Stimulated activated effector memory CD8-positive, alpha-beta T cell treated with anti-CD3 and anti-CD28 coated beads, Interleukin-12 subunit alpha, Interleukin-12 subunit beta, amount 100 ng/mL, for 72 hours (primary cell): ENCODE data around the gene RGN.
A peak's percentile ranks its signal among the peaks of the same experiment; 100 is the strongest.
"Not testable (repeated sequence)": the region's sequence is repeated elsewhere in the genome, so short reads cannot be mapped to it uniquely, and the experiment has no call there.

Experiments used
- ATAC-seq: fragments of 150-1000 bp; cut with Tn5 transposase; 2 replicates; pipeline ENCODE4 v1.10.0; 2021
- DNase-seq, 2 donors: peaks; one replicate each; pipeline ENCODE4 v3.0.0; 2021 to 2022; ENCODE audit warnings: low spot score in 2 of 2
- H3K27ac Mint-ChIP-seq: one replicate; pipeline ENCODE4 v1.8.0; 2022; ENCODE audit warnings: mild to moderate bottlenecking, mixed read lengths
- H3K36me3 Mint-ChIP-seq: one replicate; pipeline ENCODE4 v1.8.0; 2022; ENCODE audit warnings: mild to moderate bottlenecking, mixed read lengths
- H3K4me1 Mint-ChIP-seq: one replicate; pipeline ENCODE4 v1.8.0; 2022; ENCODE audit warnings: mixed read lengths
- H3K4me3 Mint-ChIP-seq: one replicate; pipeline ENCODE4 v1.8.0; 2022; ENCODE audit warnings: mild to moderate bottlenecking, mixed read lengths
- H3K9me3 Mint-ChIP-seq: one replicate; pipeline ENCODE4 v1.8.0; 2022; ENCODE audit warnings: mixed read lengths

The RGN gene

DNA sequence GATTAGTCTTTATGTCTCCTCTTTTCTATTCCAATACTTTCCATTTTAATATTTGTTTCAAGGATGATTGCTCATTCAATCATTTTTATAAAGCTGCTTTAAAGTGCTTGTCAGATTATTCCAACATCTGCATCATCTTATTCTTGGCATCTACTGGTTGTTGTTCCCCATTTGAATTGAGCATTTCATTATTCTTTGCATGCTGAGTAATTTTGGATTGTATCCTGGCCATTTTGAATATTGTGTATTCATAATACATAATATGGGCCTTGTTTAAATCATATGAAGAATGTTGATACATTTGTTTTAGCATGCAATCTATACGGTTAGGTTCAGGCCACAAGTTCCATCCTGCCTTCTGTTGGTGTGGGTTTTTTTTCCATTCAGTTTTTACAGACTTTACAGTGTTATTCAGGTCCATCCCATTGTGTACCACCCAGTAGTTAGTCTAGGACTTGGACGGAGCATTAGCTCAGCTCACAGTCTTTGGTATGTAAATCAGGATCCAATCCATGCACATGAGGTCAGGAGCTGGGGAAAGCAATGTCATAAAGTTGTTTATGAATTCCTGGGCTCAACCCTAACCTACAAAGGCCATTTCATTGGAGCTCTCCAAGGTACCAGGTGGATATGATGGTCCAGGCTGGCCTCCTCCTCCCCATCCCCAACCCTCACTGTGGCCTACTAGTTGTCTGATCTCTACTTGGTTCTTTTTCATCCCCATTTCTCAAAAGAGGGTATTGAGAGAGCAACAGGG, 20.3 kb downstream of the RGN start:
- DNase-seq = no peak
- Mint-ChIP-seq H3K9me3 (no peaks in the 10 kb centered on the region), H3K4me1 (no peaks in the 10 kb centered on the region), H3K36me3 (no peaks in the 10 kb centered on the region), H3K4me3 (no peak overlapping the region), H3K27ac (no peak overlapping the region)
- no peak for ATAC-seq

DNA sequence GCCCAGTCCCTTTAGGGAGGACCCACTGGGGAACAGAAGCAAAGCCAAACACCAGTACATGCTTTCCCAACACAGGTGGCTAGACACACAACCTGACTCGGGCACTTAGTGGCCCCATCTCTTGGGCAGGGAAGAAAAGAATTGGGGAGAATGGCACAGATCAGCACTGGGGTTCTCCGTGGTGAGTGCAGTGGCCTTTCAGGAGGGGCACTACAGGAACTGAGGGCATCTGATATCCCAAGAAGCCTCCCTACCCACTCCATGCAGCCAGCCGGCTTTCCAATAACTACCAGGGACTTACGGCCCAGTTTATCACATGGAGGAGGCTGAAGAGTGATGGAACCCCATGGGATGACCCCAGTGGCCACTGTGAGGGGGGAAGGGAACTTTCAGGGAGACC, 23.0 kb downstream of the RGN start:
- no peak for DNase-seq
- Mint-ChIP-seq H3K4me3 (no peak overlapping the region), H3K4me1 (no peaks in the 10 kb centered on the region), H3K36me3 (no peaks in the 10 kb centered on the region), H3K9me3 (no peaks in the 10 kb centered on the region), H3K27ac (no peak overlapping the region)
- ATAC-seq = no peak

GRCh38 chrX:47110936-47111615, 32.8 kb downstream of the RGN start:
- H3K36me3 Mint-ChIP-seq, ATAC-seq, H3K27ac Mint-ChIP-seq, H3K4me3 Mint-ChIP-seq, H3K4me1 Mint-ChIP-seq, DNase-seq, H3K9me3 Mint-ChIP-seq: not testable (repeated sequence)

- DNase-seq = no peak
- no peaks in the 10 kb centered on the region for H3K9me3 Mint-ChIP-seq
- H3K36me3 Mint-ChIP-seq = no peaks in the 10 kb centered on the region
- H3K27ac Mint-ChIP-seq = no peak overlapping the region
- ATAC-seq = no peak
- H3K4me1 Mint-ChIP-seq = no peaks in the 10 kb centered on the region
- H3K4me3 Mint-ChIP-seq = no peak overlapping the region
Observed at GRCh38 chrX:47112316-47112954, 34.2 kb downstream of the RGN start.

DNA sequence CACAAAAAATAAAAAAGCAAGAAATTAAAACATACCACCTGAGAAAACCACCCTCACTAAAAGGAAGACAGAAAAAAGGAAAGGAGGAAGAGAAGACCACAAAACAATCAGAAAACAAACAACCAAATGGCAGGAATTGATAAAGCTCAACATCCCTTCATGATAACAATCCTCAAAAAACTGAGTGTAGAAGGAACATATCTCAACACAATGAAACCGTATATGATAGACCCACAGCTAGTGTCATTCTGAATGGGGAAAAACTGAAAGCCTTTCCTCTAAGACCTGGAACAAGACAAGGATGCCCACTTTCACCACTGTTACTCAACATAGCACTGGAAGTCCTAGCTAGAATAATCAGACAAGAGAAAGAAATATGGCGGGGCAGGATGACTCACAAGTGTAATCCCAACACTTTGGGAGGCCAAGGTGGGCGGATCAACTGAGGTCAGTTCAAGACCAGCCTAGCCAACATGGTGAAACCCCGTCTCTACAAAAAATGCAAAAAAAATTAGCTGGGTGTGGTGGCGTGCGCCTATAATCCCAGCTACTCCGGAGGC, 38.4 kb downstream of the RGN start:
- H3K9me3 Mint-ChIP-seq, H3K4me1 Mint-ChIP-seq, DNase-seq, ATAC-seq, H3K27ac Mint-ChIP-seq, H3K36me3 Mint-ChIP-seq, H3K4me3 Mint-ChIP-seq: not testable (repeated sequence)

DNA sequence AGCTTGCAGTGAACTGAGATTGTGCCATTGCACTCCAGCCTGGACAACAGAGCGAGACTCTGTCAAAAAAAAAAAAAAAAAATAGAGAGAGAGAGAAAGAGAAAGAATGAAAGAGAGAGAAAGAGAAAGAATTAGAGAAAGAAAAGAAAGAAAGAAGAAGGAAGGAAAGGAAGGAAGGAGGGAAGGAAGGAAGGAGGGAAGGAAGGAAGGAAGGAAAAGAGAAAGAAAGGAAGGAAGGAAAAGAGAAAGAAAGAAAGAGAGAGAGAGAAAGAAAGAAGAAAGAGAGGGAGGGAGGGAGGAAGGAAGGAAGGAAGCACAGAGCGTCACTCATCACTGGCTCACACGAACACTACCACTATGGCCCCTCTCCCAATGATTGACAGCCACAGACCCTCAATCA, 46.2 kb downstream of the RGN start:
- not testable (repeated sequence) for H3K27ac Mint-ChIP-seq, H3K4me3 Mint-ChIP-seq, H3K36me3 Mint-ChIP-seq, H3K9me3 Mint-ChIP-seq, H3K4me1 Mint-ChIP-seq, DNase-seq, ATAC-seq

DNA sequence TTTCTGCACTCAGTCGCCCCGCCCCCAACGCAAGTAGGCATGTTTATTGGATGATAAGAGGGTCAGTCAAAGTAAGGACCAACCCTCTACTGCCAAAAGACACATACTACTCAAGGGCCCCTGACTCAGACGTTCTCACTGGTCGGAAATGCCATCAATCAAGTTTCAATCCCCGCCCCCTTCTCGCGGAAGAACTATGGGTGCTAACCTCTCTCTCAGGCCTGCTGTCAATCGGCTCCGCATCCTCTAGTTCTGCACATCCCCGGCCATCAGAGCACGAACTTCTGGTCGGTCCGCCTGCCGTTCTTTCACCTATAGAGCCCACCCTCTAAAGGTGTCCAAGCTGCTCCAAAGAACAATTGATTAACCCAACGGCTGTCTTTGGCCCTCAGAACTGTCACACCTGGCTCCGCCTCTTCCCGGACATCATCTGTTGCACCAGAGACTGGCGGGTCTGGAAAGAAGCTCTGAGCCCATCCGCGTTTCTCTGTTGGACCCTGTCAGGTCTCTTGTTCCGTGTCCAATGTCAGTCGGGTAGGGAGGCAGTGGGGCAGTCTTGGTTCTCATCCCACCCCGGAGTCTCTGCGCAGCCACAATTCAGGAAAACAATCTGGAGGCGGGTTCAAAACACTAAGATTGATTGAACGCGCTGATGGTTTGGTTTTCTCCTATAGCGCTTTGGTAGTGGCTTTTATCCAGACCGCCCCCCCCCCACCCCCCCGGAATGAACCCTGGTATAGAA, 51.1 kb downstream of the RGN start:
- Mint-ChIP-seq H3K4me3 (peak overlapping the region; percentile 84), H3K4me1 (no peaks in the 10 kb centered on the region), H3K27ac (peak overlapping the region; percentile 91), H3K9me3 (no peaks in the 10 kb centered on the region), H3K36me3 (no peaks in the 10 kb centered on the region)
- DNase-seq = peak; percentile 78 to 92
- ATAC-seq = peak; percentile 99

- H3K4me3 Mint-ChIP-seq = peak overlapping the region; percentile 84
- no peak for DNase-seq
- H3K9me3 Mint-ChIP-seq = no peaks in the 10 kb centered on the region
- no peaks in the 10 kb centered on the region for H3K4me1 Mint-ChIP-seq
- H3K27ac Mint-ChIP-seq = peak overlapping the region; percentile 91
- H3K36me3 Mint-ChIP-seq = no peaks in the 10 kb centered on the region
- no peak for ATAC-seq
Observed at GRCh38 chrX:47129899-47130358, 51.7 kb downstream of the RGN start.

DNA sequence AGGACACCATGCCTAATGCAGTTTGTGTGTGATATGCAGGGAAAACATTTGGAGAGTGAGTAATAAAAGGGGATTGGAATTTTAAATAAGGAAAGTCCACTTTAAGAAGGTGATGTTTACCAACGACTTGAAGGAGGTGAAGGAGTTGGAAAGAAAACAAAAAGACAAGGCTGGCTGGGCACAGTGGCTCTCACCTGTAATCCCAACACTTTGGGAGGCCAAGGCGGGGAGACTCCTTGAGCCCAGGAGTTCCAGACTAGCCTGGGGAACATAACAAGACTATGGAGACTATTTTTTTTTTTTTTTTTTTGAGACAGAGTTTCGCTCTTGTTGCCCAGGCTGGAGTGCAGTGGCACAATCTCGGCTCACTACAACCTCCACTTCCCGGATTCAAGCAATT, 55.2 kb downstream of the RGN start:
- H3K9me3 Mint-ChIP-seq = no peaks in the 10 kb centered on the region
- H3K36me3 Mint-ChIP-seq = no peaks in the 10 kb centered on the region
- no peak overlapping the region for H3K4me3 Mint-ChIP-seq
- ATAC-seq (no peak), DNase-seq (no peak)
- H3K4me1 Mint-ChIP-seq = no peaks in the 10 kb centered on the region
- H3K27ac Mint-ChIP-seq = no peak overlapping the region

GRCh38 chrX:47135650-47136049, 57.4 kb downstream of the RGN start:
- not testable (repeated sequence) for H3K27ac Mint-ChIP-seq, DNase-seq, H3K9me3 Mint-ChIP-seq, ATAC-seq, H3K4me1 Mint-ChIP-seq, H3K4me3 Mint-ChIP-seq
- H3K36me3 Mint-ChIP-seq = peaks cover 13% of the 10 kb centered on the region

- ATAC-seq (no peak), DNase-seq (no peak)
- no peaks in the 10 kb centered on the region for H3K9me3 Mint-ChIP-seq
- H3K4me3 Mint-ChIP-seq = no peak overlapping the region
- H3K4me1 Mint-ChIP-seq = peaks cover 19% of the 10 kb centered on the region
- H3K36me3 Mint-ChIP-seq = peaks cover 39% of the 10 kb centered on the region
- H3K27ac Mint-ChIP-seq = no peak overlapping the region
Observed at GRCh38 chrX:47138171-47138570, 59.9 kb downstream of the RGN start.
